GM18873 (cell line): ENCODE results near the gene CTTN.

Experiments used
- ATAC-seq: cut with Tn5 transposase; IDR thresholded peaks from one replicate; pipeline ENCODE4 v1.9.1; 2021; ENCODE audit warnings: mild to moderate bottlenecking, moderate library complexity, moderate number of reproducible peaks; ENCODE audit not compliant: unreplicated experiment, low FRiP score

CTTN gene

DNA sequence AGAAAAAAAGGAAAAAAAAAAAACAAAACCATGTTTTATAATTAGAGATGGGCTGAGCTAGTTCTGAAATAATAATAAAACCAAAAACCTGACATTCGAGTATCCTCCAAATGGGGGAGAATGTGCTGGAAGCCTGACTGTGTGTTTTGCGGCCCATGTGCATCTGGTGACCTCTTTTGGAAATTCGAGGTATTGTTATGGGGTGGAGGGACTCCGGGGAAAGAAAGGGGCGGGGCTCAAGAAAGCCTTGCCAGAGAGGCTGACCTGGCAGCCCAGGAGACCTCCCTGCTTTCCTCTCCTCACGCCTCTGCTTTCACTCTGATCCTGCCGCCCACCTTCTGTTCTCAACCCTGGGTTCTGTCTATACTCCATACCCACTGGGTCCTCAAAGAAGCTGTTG is 72.9 kb downstream of the CTTN start:
- ATAC-seq = no peak

DNA sequence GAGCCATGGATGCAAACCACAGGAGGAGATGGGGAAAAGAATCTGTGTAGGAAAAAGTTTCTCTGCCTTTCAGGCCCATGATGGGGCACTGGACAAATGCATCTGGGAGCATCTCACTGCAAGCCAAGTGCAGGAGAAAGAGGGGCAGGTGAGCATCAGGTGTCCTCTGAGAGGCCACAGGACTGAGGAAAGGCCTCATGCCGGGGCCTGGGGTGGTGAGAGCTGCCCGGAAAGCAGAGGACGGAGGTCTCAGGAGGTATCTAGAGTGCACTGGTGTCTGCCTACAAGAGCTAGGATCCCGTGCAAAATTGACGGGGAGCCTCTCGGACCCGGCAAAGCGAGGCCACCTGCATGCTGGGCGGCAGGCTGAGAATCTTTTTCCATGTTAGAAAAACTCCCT is 73.9 kb downstream of the CTTN start:
- no peak for ATAC-seq

GRCh38 chr11:70473186-70473872 is 75.0 kb downstream of the CTTN start:
- ATAC-seq = no peak

GRCh38 chr11:70473873-70474690 is 75.8 kb downstream of the CTTN start:
- no peak for ATAC-seq

DNA sequence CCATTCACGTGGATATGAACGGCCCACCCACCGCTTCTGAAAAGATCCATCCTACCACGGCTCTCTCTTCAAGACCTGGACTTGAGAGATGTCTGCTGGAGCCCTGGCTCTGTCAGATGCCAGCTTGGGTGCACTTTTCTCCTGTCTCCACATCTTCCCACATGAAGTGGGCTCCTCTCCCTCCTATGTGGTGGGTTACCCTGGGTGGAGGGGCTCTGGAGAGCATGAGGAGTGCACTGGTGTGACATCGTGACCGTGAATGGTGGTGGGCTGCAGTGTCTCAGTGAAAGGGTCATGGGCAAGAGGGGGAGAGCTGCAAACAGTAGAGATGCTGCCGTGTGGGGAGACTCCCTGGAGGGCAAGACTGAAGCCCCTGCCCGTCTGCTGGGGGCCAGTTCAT is 76.4 kb downstream of the CTTN start:
- no peak for ATAC-seq

- ATAC-seq = no peak
These were observed 78.3 kb downstream of the CTTN start for GRCh38 chr11:70476669-70477068.

DNA sequence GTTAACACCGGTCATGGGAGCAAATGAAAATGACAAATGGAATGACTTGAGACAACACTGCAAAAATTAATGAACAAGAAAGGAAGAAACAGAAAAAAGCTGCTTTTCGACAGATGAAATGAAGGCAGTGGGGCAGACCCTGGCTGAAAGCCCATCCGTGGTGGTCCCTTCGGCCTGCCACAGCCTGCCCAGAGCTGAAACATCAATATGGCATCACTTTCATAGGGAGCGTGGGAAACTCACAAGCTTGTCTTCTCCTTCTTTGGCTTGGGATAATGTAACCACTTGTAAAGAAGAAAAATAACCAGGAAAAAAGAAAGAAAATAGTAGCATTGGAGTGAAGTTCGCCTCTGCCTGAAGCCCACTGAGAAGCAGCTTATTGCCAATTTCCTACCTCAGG is 78.8 kb downstream of the CTTN start:
- no peak for ATAC-seq

DNA sequence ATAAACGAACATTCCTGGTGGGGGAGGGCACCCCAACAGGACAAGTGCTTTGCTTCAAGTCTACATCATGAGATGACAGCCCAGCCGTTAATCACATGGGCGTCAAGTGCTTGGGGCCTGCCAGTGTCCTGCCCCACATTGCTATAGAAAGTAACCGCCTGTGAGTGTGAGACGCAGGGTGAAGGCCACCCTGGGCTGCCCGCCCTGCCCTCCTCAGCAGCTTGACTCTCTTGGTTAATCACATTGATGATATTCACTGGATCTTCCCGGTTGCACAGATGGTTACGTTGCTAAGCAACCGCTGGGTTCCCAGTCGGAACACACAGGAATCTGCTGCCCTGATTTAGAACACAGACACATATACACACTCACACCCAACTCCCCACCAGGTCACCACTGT is 79.3 kb downstream of the CTTN start:
- no peak for ATAC-seq

DNA sequence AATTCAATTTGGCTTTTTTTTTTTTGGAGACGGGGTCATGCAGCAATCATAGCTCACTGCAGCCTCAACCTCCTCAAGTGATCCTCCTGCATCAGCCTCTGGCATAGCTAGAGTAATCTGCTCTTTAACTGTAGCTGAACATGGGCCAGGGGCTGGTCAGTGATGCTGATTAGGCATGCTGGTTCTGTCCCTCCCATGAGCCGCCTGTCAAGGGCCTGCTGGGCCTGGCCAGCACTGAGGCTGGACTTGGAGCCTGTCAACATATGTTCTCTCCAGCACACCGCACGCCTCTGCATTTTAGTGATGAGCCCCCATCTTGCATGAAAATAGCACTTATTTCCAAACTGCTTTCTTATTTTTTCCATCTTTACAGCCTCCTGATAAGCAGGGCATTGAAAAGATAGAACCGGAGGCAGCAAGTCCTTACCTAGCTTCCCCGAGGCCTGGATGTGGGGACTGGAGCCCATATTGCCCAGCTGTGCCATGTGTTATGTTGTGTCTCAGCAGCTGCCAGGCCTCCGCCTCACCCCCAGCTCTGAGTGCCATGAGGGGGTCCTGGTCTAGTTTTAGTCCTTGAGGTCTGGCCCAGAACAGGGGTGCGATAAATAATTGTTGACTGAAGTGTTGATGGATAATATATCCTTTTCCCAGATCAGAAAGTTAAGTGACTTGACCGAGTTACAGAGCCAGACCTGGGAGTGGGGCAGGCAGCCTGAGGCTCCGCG is 80.0 kb downstream of the CTTN start:
- ATAC-seq = no peak

- ATAC-seq = no peak
These were observed 82.4 kb downstream of the CTTN start for GRCh38 chr11:70480711-70481110.

- ATAC-seq = no peak
These were observed 83.5 kb downstream of the CTTN start for GRCh38 chr11:70481625-70482528.

- no peak for ATAC-seq
These were observed 84.2 kb downstream of the CTTN start for GRCh38 chr11:70482529-70482917.

- no peak for ATAC-seq
These were observed 84.9 kb downstream of the CTTN start for GRCh38 chr11:70483077-70483861.

DNA sequence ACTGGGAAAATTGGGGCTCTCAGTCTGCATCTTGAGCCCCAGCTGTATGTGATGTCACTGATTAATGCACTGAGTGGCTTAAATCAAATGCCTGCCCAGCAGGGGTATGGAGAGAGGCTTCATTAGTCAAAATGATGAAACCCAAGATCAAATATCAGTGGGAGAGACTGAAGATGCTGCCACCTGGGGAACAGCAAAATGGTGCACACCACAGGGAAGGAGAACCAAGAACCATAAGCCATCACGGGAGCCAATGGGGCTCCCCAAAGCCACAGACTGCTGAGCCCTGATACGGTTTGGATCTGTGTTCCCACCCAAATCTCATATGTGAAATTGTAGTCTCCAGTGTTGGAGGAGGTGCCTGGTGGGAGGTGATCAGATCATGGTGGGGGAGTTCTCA is 85.6 kb downstream of the CTTN start:
- no peak for ATAC-seq

DNA sequence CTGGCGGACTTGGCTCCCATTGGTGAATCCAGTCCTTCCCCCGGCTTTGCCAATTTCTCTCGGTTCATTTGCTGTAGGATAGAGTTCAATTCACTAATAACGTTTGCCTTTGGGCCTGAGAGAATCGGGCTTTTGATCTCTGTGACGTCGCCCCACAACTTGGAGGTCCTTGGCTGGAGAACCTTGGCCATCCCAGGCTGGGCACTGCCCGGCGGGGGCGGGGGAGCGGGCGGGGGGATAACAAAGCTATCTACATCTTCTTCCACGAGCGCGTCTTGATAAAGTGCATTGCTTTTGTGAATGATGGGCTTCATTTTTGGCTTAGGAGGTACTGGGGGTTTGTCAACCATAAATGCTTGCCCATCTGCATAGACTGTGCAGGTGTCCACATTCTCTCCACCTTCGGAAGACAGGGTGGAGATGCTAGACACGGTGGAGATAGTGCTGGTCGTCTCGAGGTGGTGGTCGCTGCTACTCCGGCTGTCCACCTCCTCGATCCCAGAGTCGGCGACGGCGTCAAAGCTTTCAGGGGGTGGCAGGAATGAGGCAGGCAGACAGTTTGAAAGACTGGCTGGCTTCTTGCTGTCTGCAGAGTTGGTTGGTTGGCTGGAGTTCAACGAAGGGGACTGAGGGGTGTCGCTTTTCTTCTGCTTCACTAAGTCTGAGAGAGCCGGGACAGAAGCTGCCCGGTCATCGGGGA is 87.1 kb downstream of the CTTN start:
- no peak for ATAC-seq

- ATAC-seq = no peak
These were observed 87.7 kb downstream of the CTTN start for GRCh38 chr11:70486026-70486415.
